ENCODE measurements around the gene EPHA10.

The EPHA10 gene

DNA sequence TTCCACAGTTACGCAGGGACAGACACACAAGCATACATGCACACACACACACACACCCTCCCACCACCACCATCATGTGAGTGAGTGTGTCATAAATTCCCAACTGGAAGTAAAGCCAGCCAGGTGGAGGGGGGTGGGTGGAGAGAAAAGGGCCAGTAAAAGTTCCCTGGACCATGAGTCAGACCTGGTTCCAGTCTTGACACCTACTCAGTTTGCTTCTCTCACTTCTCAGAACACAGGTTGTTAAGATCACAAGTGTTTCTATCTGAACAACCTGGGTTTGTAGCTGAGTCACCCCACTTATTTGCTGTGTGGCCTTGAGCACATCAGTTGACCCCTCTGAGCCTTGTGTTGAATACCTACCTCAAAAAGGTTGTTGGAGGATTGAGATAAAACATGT, 9.6 kb downstream of the EPHA10 start:
- Histone ChIP-seq H3K27ac (no peak overlapping the region), H3K9me3 (ENCODE audit: severe bottlenecking) (no peaks in the 10 kb centered on the region), H3K36me3 (no peaks in the 10 kb centered on the region), H3K4me3 (ENCODE audit: low read depth, low read length) (no peak overlapping the region), H3K27me3 (ENCODE audit: insufficient read depth, low read depth, severe bottlenecking) (no peaks in the 10 kb centered on the region)
- TF ChIP-seq CTCF (IDR thresholded peaks at IDR 0.05; ENCODE audit: low read depth, low read length), result no peak
- DNase-seq, result no peak

DNA sequence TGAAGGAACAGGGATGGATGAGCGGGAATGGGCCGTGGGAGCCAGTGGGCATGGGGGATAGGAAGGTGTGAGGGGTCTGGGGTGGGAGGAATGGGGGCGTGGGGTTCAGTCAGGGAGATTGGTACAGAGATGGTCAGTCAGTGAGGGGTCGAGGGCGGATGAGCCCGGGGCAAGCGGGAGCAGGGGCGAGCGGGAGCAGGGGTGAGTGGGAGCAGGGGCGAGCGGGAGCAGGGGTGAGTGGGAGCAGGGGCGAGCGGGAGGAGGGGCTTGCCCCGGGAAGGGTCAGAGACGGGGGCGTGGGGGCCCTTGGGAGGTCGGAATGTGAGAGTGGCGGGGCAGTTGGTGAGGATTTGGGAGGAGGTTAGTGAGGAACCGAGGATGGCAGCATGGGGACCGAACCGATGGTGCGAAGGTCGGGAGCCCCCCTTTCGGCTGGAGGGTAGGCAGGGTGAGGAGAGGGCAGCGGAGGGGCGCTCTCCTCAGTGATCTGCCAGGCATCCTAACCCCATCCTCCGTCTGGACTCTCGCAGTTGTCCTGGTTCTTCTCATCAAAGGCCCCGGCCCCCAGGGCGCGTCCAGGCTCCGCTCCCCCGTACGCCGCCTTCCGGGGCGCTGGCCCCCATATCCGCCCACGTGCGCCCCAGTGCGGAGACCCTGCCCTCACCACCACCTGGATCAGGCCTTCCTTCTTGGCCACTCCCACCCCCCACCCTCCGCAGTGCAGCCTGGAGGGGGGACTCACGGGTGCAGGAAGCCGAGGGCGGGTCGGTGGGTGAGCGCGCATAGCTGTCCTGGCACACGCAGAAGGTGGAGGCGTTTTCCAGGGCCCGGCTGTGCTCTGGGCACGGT, 11.2 kb downstream of the EPHA10 start:
- peak overlapping the region; percentile 56; the same call in 1 of the 2 replicates for H3K4me3 ChIP-seq (ENCODE audit: low read depth, low read length)
- no peak for TF ChIP-seq CTCF (IDR thresholded peaks at IDR 0.05; ENCODE audit: low read depth, low read length)
- H3K27me3 ChIP-seq (ENCODE audit: insufficient read depth, low read depth, severe bottlenecking), result no peaks in the 10 kb centered on the region
- no peaks in the 10 kb centered on the region; the same call in 1 of the 2 replicates for H3K36me3 ChIP-seq
- no peak for DNase-seq
- no peak overlapping the region for H3K27ac ChIP-seq
- H3K9me3 ChIP-seq (ENCODE audit: severe bottlenecking), result no peaks in the 10 kb centered on the region

- H3K27ac ChIP-seq, result peak overlapping the region; percentile 54
- H3K27me3 ChIP-seq (ENCODE audit: insufficient read depth, low read depth, severe bottlenecking), result no peaks in the 10 kb centered on the region
- peak overlapping the region; percentile 56 for H3K4me3 ChIP-seq (ENCODE audit: low read depth, low read length)
- H3K9me3 ChIP-seq (ENCODE audit: severe bottlenecking), result no peaks in the 10 kb centered on the region
- peak; percentile 78 for DNase-seq
- no peaks in the 10 kb centered on the region; the same call in none of the 2 replicates for H3K36me3 ChIP-seq
- TF ChIP-seq CTCF (IDR thresholded peaks at IDR 0.05; ENCODE audit: low read depth, low read length), result no peak
Observed at GRCh38 chr1:37752583-37753471, 12.1 kb downstream of the EPHA10 start.

GRCh38 chr1:37752213-37752582, 12.7 kb downstream of the EPHA10 start:
- Histone ChIP-seq H3K27ac (peak overlapping the region; percentile 54), H3K27me3 (ENCODE audit: insufficient read depth, low read depth, severe bottlenecking) (no peaks in the 10 kb centered on the region), H3K36me3 (no peaks in the 10 kb centered on the region; the same call in none of the 2 replicates), H3K9me3 (ENCODE audit: severe bottlenecking) (no peaks in the 10 kb centered on the region), H3K4me3 (ENCODE audit: low read depth, low read length) (peak overlapping the region; percentile 56)
- no peak for DNase-seq
- no peak for TF ChIP-seq CTCF (IDR thresholded peaks at IDR 0.05; ENCODE audit: low read depth, low read length)

DNA sequence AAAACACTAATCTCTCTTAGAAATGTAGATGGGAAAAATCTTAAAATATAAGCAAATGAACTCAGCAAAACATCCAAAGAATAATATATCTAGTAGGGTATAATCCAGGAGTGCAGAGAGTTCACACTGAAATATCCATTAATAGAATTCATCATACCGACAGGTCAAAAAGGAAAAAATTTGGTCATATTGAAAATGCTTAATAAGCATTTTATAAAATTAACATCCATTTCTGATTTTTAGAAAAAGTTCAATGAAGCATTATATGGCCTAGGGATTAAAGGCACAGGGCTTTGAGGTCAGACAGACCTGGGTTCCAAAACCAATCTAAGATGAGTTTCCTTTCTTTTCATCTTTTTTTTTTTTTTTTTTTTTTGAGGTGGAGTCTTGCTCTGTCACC, 16.4 kb downstream of the EPHA10 start:
- DNase-seq, result no peak
- Histone ChIP-seq H3K4me3 (ENCODE audit: low read depth, low read length) (no peak overlapping the region), H3K36me3 (no peaks in the 10 kb centered on the region; the same call in none of the 2 replicates), H3K9me3 (ENCODE audit: severe bottlenecking) (peaks cover 5% of the 10 kb centered on the region), H3K27ac (no peak overlapping the region), H3K27me3 (ENCODE audit: insufficient read depth, low read depth, severe bottlenecking) (no peaks in the 10 kb centered on the region)
- TF ChIP-seq CTCF (IDR thresholded peaks at IDR 0.05; ENCODE audit: low read depth, low read length), result no peak
